Right ventricle myocardium inferior (tissue), 1 donor: ENCODE results near the gene MT4. TPM values are rescaled to one million over a fixed set of nuclear protein-coding genes. Genes with fewer than 3 reads are reported as not detected.

Experiments used
- ATAC-seq: fragments of 200-7000 bp; cut with Tn5 transposase; one replicate; pipeline ENCODE4 v1.9.1; 2020; ENCODE audit warnings: mild to moderate bottlenecking, moderate library complexity
- DNase-seq: peaks from one replicate; pipeline ENCODE4 v3.0.0; 2021; ENCODE audit errors: missing footprints
- intact Hi-C: fragments of 100-400 bp; cut with DNase I; formaldehyde crosslinking; loops from one replicate; pipeline ENCODE4 v1.11.0; 2022
- long read RNA-seq: library from polyadenylated mRNA; unstranded; transcript quantifications from one replicate; pipeline ENCODE4 v2.0.0, GENCODE V29; 2021
- total RNA-seq: library from RNA; stranded (reverse); fragmentation: NEBNext Ultra II Directional; extraction: Animal tissue kit (Norgen Biotek cat#: 25700); gene quantifications from one replicate; pipeline ENCODE4 v1.2.1, GENCODE V29; 2021
- donor health status: DM: no; HTN: yes; CAD: no; lungs with severe emphysema.

Gene MT4
- total RNA-seq = not detected
- long read RNA-seq = 0 reads

DNA sequence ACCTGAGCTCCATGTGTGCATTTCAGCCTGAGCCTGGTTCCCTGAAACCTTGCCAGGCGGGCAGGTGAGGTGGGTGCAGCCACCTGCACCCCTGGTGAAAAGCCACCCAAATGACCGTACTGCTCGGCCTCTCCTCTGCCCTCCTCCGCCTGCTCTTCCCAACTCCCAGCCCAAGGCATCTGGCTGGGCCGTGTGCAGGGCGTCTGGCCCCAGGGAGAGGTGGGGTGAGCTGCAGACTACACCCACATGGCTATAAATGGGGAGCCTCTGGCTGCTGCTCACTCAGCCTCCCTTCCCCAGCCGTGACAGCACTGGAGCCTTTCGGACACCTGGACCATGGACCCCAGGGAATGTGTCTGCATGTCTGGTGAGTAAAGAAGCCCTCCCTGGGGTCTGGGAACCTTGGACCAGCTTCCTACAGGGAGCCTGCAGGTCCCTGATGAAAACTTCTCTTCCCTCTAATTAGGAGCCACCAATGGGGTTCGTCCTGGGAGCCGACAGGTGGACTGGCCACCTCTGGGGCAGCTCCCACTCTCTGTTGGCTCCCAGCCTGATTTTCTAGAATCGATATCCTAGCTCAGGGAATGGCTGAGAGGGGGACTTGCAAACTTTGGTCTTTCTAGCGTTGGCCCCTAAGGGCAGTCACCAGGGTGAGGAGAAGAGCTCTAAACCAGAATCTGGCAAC is at the start of gene MT4:
Gene MT4 (plus strand): TSS at position 281 of the 685 bp plus-strand sequence. CDS start 56 bp downstream, at position 337.
- intact Hi-C loops = no loop called here
- DNase-seq = no peak
- ATAC-seq = no peak

DNA sequence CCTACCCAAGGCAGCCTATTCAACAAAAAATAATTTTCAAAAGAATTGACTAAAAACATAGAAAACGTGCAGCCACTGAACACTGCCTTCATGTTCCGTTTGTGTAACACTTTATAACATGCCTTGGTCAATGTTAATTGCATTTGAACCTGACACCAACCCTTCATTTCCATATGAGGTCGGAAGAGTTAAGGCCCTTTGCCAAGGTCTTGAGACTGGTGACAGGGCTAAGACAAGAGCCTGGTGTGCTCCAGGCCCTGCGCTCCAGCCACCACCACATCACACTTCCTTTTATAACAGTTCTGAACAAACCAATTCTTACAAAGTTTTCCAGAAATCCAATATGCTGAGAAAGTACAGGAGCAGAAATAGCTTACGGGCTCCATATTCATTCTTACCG is 49.2 kb upstream of the MT4 start:
- no peak for ATAC-seq
- intact Hi-C loops = loop anchor here (2.0 kb wide), 1 partner anchor 85 kb away; no protein-coding TSS in a partner anchor
- no peak for DNase-seq

DNA sequence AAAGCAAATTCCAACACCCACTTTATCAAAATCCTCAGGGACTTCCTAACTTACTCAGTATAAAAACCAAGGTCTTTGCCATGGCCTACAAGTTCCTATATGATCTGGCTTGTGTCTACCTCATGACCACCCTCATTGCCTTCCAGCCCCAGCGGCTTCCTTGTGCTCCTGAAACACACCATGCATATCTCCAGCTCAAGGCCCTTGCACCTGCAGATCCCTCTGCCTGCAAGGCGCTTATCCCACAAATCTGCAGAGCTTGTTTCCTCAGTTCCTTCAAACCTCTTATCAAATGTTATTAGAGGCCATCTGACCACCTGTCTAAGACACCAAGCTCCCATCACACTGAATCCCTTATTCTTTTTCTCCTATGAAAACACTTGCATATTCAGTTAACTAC is 47.7 kb upstream of the MT4 start:
- ATAC-seq (no peak), DNase-seq (no peak)
- intact Hi-C loops = no loop called here

GRCh38 chr16:56518425-56518824 is 46.4 kb upstream of the MT4 start:
- ATAC-seq (no peak), DNase-seq (no peak)
- intact Hi-C loops = no loop called here

GRCh38 chr16:56519459-56520250 is 45.2 kb upstream of the MT4 start, which contains the start of gene BBS2:
BBS2 (minus strand) TSS chr16:56520024; CDS start chr16:56519862, 162 bp downstream.
- DNase-seq = peak; percentile 95
- peak; percentile 98 for ATAC-seq
- intact Hi-C loops = no loop called here

DNA sequence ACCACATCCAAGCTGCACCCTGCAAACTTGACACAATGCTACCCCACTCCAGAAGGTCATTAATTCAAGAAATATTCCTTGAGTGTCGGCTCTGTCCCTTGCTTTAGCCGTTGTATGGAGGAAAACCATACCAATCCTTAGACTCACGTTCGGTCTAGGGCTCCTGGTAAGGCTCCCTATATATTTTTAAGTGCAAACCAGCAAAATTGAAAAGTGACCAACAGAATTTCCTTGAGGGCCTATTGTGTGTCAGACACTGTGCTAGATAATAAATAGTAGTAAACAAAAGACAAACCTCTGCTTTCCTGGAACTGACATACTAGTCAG is 44.7 kb upstream of the MT4 start:
- no peak for ATAC-seq
- intact Hi-C loops = no loop called here
- no peak for DNase-seq

DNA sequence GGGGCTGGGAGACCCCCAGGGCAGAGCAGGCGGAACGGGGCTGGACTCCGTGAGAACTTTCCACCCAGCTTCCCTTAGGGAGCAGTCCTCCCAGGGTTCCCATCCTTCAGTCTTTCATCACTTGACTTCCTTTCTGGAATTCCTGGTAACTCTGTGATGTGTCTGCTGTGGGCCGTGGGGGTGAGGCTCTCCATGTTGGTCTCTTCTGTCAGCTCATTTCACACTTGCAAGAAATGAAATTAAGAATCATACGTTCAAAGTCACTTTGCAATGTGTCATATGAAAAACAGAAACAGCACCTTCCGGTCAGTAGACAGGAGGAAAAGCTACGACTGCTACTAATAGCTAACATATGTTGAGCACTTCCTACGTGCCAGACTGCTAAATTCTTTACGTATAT is 39.6 kb upstream of the MT4 start:
- DNase-seq = no peak
- ATAC-seq = no peak
- intact Hi-C loops = no loop called here

GRCh38 chr16:56530872-56531271 is 34.0 kb upstream of the MT4 start:
- intact Hi-C loops = no loop called here
- ATAC-seq (no peak), DNase-seq (no peak)

GRCh38 chr16:56532714-56533113 is 32.2 kb upstream of the MT4 start:
- DNase-seq = no peak
- intact Hi-C loops = no loop called here
- no peak for ATAC-seq

GRCh38 chr16:56534847-56535383 is 30.0 kb upstream of the MT4 start:
- no peak for DNase-seq
- intact Hi-C loops = no loop called here
- no peak for ATAC-seq

DNA sequence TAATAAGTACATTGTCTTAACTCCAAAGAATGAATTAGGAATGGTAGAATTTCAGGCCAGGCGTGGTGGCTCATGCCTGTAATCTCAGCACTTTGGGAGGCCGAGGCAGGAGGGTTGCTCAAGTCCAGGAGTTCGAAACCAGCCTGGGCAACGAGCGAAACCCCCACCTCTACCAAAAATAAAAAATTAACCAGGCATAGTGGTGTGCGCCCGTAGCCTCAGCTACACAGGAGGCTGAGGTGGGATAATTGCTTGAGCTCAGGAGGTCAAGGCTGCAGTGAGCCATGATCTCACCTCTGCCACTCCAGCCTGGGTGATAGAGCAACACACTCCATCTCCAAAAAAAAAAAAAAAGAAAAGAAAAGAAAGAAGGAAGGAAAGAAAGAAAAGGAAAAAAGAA is 26.5 kb upstream of the MT4 start:
- ATAC-seq = no peak
- no peak for DNase-seq
- intact Hi-C loops = no loop called here

GRCh38 chr16:56539656-56540055 is 25.2 kb upstream of the MT4 start:
- ATAC-seq = no peak

DNA sequence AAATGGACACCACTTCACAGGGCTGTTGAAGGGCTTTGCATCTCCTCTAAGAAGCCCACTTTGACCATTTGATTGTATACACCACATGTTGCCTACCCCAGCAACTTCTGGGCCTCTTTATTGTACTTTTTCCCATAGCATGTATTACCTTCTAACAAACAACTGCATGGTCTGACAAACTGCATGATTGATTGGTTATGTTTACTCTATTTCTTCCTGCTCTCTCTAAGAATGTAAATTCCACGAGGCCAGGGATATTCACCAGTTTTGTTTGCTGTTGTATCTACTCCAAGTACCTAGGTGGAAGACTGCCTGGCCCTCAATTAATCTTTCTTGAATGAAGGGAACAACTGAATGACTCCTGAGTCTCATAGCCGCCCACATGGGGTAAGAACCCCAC is 22.8 kb upstream of the MT4 start:
- ATAC-seq (no peak), DNase-seq (no peak)

More at GRCh38 chr16:56539656-56540055, 25.2 kb upstream of the MT4 start:
- DNase-seq = no peak
- intact Hi-C loops = no loop called here

GRCh38 chr16:56547120-56547948 is 17.5 kb upstream of the MT4 start:
- ATAC-seq = no peak
- no peak for DNase-seq
- intact Hi-C loops = no loop called here

More for the DNA sequence above, 22.8 kb upstream of the MT4 start:
- intact Hi-C loops = no loop called here

- DNase-seq = no peak
- intact Hi-C loops = no loop called here
- no peak for ATAC-seq
Measured at GRCh38 chr16:56547949-56548567, 16.8 kb upstream of the MT4 start.

- no peak for DNase-seq
- intact Hi-C loops = no loop called here
- ATAC-seq = no peak
Measured at GRCh38 chr16:56549161-56549560, 15.7 kb upstream of the MT4 start.

DNA sequence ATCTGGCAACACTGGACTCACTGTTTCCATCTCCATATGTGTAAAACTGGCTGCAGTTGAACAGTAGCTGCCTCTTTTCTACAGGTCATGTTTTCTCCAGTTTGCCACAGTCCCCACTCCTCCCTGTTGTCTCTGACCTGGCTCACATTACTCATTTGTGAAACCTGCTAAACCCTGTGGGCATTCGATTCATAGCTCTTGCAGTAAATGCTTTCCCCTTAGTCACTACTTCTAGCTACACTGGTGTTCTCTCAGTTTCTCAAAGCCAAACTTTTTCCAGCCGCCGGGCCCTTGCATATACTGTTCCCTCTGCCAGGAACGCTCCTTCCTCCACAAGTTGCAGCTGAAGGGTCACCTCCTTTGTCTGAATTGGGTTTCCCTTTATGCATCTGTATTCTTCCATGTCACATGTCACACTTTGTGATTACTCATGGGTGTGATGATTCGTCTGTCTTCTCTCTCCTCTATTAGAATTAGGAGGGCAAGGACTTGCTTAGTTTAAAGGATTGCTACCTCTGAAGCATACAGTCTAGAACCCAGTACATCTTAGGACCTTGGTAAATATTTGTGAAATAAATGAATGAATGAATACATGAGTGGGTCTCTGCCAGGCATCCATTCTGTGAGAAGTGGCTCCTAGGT is 15.0 kb upstream of the MT4 start:
- intact Hi-C loops = no loop called here
- DNase-seq (no peak), ATAC-seq (no peak)
